ENCODE results near the gene SH3BP5L.

SH3BP5L gene

GRCh38 chr1:248825136-248825535 lies 579 bp downstream of the SH3BP5L start:
- DNase-seq: no peak

GRCh38 chr1:248824701-248825100 lies 1.0 kb downstream of the SH3BP5L start:
- no peak for DNase-seq

- no peak for DNase-seq
Observed at GRCh38 chr1:248824301-248824700, 1.4 kb downstream of the SH3BP5L start.

- DNase-seq: peak in 3 of 4 experiments; percentile 32 to 72 (median 57)
Observed at GRCh38 chr1:248823517-248824001, 2.2 kb downstream of the SH3BP5L start.

- DNase-seq: peak; percentile 50 to 89 (median 73)
Observed at GRCh38 chr1:248822148-248823032, 3.3 kb downstream of the SH3BP5L start.

- DNase-seq: no peak
Observed at GRCh38 chr1:248821641-248822040, 4.1 kb downstream of the SH3BP5L start.

GRCh38 chr1:248821101-248821500 lies 4.6 kb downstream of the SH3BP5L start:
- DNase-seq: no peak

- DNase-seq: no peak
Observed at GRCh38 chr1:248820041-248820585, 5.6 kb downstream of the SH3BP5L start.

- peak in 3 of 4 experiments; percentile 40 to 54 (median 45) for DNase-seq
Observed at GRCh38 chr1:248818505-248819374, 7.0 kb downstream of the SH3BP5L start.

- DNase-seq: peak; percentile 31 to 73 (median 66)
Observed at GRCh38 chr1:248817065-248817464, 8.7 kb downstream of the SH3BP5L start.

- no peak for DNase-seq
Observed at GRCh38 chr1:248816042-248816851, 9.5 kb downstream of the SH3BP5L start.

- no peak for DNase-seq
Observed at GRCh38 chr1:248815407-248816034, 10.2 kb downstream of the SH3BP5L start.

- no peak for DNase-seq
Observed at GRCh38 chr1:248814351-248814750, 11.4 kb downstream of the SH3BP5L start.

GRCh38 chr1:248813546-248813945 lies 12.2 kb downstream of the SH3BP5L start:
- no peak for DNase-seq

GRCh38 chr1:248812736-248813425 lies 12.8 kb downstream of the SH3BP5L start:
- no peak for DNase-seq

- no peak for DNase-seq
Observed at GRCh38 chr1:248811514-248812490, 13.9 kb downstream of the SH3BP5L start.

- DNase-seq: peak in 1 of 4 experiments; percentile 30
Observed at GRCh38 chr1:248810727-248811513, 14.8 kb downstream of the SH3BP5L start.

- no peak for DNase-seq
Observed at GRCh38 chr1:248810000-248810726, 15.6 kb downstream of the SH3BP5L start.

Measured in suppressor macrophage (primary cell).